Activated CD4-positive, alpha-beta T cell treated with anti-CD3 and anti-CD28 coated beads, Interleukin-2, amount 10 ng/mL, durations not matched to agents 7 days and 5 days (primary cell): ENCODE measurements around the gene HOXC4. TPM values are rescaled to one million over a fixed set of nuclear protein-coding genes. Genes with fewer than 3 reads are reported as not detected.
"Not testable (repeated sequence)": the region's sequence is repeated elsewhere in the genome, so short reads cannot be mapped to it uniquely, and the experiment has no call there.

Source experiments
- CTCF ChIA-PET: fragments of 350-600 bp; sonication (Branson Sonifier 250); formaldehyde crosslinking; loops from one replicate; lab custom pipeline; 2021; ENCODE audit warnings: antibody characterized with exemption; lab: Charles Lee
- POLR2A ChIA-PET: fragments of 350-600 bp; sonication (Branson Sonifier 250); formaldehyde crosslinking; loops from one replicate; lab custom pipeline; 2021; ENCODE audit warnings: antibody characterized with exemption; lab: Charles Lee
- DNase-seq: peaks from one replicate; pipeline ENCODE4 v3.0.0-alpha.2; 2020
- H3K27ac Mint-ChIP-seq: one replicate; pipeline ENCODE4 v1.8.0; 2021; ENCODE audit warnings: mild to moderate bottlenecking, moderate library complexity, mixed read lengths
- H3K27me3 Mint-ChIP-seq: one replicate; pipeline ENCODE4 v1.8.0; 2021; ENCODE audit warnings: mixed read lengths
- H3K36me3 Mint-ChIP-seq: one replicate; pipeline ENCODE4 v1.8.0; 2021; ENCODE audit warnings: low read depth, mixed read lengths
- H3K4me1 Mint-ChIP-seq: one replicate; pipeline ENCODE4 v1.8.0; 2021; ENCODE audit warnings: mixed read lengths
- H3K4me3 Mint-ChIP-seq: one replicate; pipeline ENCODE4 v1.8.0; 2021; ENCODE audit warnings: mild to moderate bottlenecking, moderate library complexity, mixed read lengths
- H3K9me3 Mint-ChIP-seq: one replicate; pipeline ENCODE4 v1.8.0; 2021; ENCODE audit warnings: mixed read lengths
- total RNA-seq, 2 experiments: library from RNA; stranded (reverse); gene quantifications; one replicate each; pipeline ENCODE4 v1.2.3, GENCODE V29; 2021

Gene HOXC4
- total RNA-seq, 2 experiments from 2014 or later = not detected

DNA sequence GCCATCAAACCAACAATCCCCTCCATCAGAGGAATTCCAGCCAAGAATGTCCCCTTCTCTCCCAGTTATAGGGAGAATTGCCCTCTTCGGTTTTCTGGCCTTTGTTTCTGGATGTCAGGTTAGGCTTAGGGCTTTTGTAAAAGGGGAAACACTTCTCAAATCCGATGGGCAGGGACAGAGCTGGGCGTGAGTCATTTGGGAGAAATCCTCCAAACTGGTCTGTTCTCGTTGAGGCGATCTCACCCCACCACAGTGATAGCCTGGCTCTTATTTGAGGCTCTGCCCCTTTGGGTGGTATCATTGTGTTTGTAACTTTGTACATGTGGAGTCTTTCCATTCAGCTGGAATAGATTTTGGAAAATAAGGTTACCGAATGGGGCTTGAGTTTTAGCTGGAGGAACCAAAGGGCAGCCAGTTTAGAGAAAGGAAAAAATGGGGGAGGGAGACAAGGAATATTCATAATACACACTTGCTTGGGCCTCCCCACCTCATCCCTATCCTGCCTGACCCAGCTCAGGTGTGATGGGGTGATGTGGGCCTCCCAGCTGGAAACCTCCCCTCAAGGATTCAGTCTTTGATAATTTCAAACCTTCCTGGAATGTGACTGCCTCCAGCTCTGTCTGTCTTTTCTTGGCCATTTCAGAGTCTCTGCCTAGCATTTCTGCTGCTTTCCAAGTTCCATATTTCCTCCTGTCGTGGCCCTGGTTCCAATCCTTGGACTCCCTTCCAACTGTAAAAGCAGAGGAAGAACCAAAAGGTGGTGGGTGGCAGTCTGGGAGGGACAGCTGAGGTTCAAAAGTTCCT, 7.5 kb downstream of the HOXC4 start:
- H3K4me3 Mint-ChIP-seq = no peak overlapping the region
- H3K36me3 Mint-ChIP-seq = no peaks in the 10 kb centered on the region
- peaks cover 85% of the 10 kb centered on the region for H3K27me3 Mint-ChIP-seq
- CTCF ChIA-PET = interaction anchor here (1.0 kb wide), 1 partner anchor 10 kb away, joined by 3 read pairs; no protein-coding TSS in a partner anchor
- H3K27ac Mint-ChIP-seq = no peak overlapping the region
- no peaks in the 10 kb centered on the region for H3K9me3 Mint-ChIP-seq
- DNase-seq = no peak
- no peaks in the 10 kb centered on the region for H3K4me1 Mint-ChIP-seq
- POLR2A ChIA-PET = no interaction called here

DNA sequence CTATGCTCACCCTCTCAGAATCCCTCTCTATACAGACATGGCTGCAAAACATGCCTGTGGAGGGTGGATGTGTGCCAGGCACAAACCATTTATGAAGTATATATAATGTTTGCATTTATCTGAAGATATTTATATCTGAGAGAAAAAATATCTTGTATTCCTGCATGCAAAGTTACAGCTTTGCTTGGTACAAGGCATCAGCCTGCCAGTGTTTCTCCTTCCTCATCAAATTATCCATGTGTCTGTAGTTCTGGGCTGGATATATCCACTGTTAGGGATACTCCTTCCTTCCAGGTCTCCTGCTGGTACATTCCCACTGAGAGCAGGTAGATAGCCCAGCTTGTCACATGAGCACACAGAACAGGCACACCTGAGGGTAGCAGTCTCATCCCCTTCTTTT, 12.0 kb downstream of the HOXC4 start:
- H3K4me1 Mint-ChIP-seq = no peaks in the 10 kb centered on the region
- peaks cover 63% of the 10 kb centered on the region for H3K27me3 Mint-ChIP-seq
- no peaks in the 10 kb centered on the region for H3K36me3 Mint-ChIP-seq
- no peak overlapping the region for H3K27ac Mint-ChIP-seq
- no peak overlapping the region for H3K4me3 Mint-ChIP-seq
- H3K9me3 Mint-ChIP-seq = no peaks in the 10 kb centered on the region
- ChIA-PET CTCF (interaction anchor here (0.9 kb wide), 1 partner anchor 34 kb away, joined by 4 read pairs; no protein-coding TSS in a partner anchor), POLR2A (no interaction called here)
- DNase-seq = no peak

DNA sequence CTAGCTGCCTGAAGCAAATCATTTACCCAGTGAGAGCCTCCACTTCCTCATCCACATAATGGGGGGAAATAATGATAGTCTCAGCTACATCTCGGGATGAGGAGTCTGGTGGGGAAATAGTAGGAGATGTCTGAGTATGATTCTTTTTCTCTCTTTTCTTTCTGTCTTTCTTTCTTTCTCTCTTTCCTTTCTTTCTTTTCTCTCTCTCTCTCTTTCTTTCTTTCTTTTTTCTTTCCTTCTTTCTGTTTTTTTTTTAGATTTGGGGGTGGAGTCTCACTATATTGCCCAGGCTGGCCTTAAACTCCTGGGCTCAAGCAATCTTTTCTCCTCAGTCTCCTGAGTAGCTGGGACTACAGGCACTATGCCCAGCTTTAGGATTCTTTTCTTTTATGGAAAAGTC, 12.8 kb downstream of the HOXC4 start:
- no peak overlapping the region for H3K4me3 Mint-ChIP-seq
- H3K27me3 Mint-ChIP-seq = peaks cover 56% of the 10 kb centered on the region
- ChIA-PET CTCF (no interaction called here), POLR2A (no interaction called here)
- no peaks in the 10 kb centered on the region for H3K9me3 Mint-ChIP-seq
- H3K27ac Mint-ChIP-seq = no peak overlapping the region
- no peaks in the 10 kb centered on the region for H3K36me3 Mint-ChIP-seq
- no peak for DNase-seq
- no peaks in the 10 kb centered on the region for H3K4me1 Mint-ChIP-seq

DNA sequence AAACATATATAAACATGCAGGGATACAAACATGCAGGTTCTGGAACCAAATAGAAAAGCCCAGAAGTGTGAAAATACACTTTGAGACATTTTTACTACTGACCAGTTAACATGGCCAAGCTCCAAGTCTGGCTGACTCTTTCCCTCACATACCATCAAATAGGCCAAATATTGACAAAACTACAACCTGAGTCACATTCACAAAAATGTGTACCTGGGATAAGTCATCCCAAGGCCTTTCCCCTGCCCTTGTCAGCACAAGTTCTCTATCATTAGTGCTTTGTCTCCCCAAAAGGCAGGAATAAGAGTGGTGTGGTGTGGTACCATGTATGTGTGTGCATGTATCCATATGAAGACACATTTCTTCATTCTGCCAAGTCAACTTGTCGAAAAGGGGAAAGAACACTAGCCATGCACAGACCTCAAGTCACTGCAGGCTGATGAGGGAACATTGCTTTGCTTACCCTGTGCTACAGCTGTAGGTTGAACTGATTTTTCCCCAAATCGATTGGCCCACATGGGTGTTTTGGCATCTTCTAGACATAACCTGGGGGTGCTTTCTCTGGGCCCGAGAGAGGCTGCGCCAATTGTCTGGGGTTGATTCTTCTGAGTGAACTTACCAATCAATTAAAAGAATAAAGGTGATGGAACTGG, 14.9 kb downstream of the HOXC4 start:
- no peak for DNase-seq
- Mint-ChIP-seq H3K27ac (no peak overlapping the region), H3K9me3 (no peaks in the 10 kb centered on the region), H3K4me1 (no peaks in the 10 kb centered on the region), H3K36me3 (no peaks in the 10 kb centered on the region), H3K4me3 (no peak overlapping the region), H3K27me3 (peaks cover 45% of the 10 kb centered on the region)
- ChIA-PET POLR2A (no interaction called here), CTCF (no interaction called here)

DNA sequence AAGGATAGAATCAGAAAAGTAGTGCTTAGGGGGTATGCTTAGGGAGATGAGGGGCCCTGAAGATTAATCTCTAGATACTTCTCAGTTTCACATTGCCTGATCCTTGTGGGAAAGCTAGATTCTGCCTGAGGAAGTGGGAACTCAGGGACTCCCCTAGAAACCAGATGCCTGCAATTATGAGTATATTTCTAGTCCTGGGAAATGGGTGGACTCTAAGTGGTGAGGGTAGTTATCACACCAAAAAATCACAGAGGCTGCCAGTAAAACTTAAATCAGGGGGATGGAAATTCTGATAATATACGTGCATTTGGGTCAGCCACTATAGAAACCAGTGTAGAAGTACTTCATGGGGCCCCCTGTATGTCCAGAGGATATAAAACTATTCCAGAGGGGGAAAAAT, 18.3 kb downstream of the HOXC4 start:
- CTCF ChIA-PET = interaction anchor here (1.2 to 1.5 kb wide), 2 partner anchors 39 to 142 kb away, joined by 4 read pairs; partner anchors contain the start of gene HOXC5
- Mint-ChIP-seq H3K4me3 (no peak overlapping the region), H3K36me3 (no peaks in the 10 kb centered on the region), H3K9me3 (no peaks in the 10 kb centered on the region), H3K27ac (no peak overlapping the region), H3K4me1 (no peaks in the 10 kb centered on the region), H3K27me3 (peaks cover 38% of the 10 kb centered on the region)
- POLR2A ChIA-PET = no interaction called here
- DNase-seq = no peak

DNA sequence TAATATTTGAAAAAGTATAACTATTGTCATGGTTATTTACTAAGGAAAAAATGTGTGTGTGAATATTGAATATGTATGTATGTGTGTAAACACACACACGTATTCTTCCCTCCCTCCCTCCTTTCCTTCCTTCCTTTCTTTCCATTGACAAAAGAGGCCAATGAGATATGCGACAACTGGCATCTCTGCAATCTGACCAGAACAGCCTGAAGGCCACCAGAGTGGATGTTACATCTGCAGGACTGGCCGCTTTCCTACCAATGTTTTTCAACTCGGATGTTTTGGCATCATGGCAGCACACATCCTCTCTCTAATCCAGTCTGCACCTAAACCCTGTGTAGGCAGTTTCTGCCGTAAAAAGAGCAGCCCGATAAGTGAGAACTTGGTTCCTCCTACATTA, 20.7 kb downstream of the HOXC4 start:
- ChIA-PET CTCF (no interaction called here), POLR2A (no interaction called here)
- H3K27ac Mint-ChIP-seq = no peak overlapping the region
- no peaks in the 10 kb centered on the region for H3K9me3 Mint-ChIP-seq
- no peak for DNase-seq
- no peaks in the 10 kb centered on the region for H3K36me3 Mint-ChIP-seq
- H3K4me3 Mint-ChIP-seq = no peak overlapping the region
- H3K27me3 Mint-ChIP-seq = peaks cover 32% of the 10 kb centered on the region
- peaks cover 4% of the 10 kb centered on the region for H3K4me1 Mint-ChIP-seq

DNA sequence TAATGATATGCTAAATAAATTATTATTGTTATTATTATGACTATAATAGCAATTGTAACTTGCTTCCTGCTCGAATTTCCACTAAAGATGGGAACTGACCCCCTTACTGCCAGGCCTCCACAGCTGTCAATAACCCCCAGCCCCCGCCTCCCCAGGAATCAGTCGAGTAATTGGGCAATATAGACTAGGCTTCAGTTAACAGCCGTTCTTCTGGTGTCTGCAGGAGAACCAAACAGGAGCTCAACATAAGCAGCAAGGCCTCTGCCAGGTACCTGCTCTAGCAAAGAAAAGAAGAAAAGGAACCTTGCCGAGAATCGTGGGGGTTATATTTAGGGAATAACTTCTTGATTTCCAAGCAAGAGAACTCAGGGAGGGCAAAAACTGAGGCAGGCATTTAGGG, 21.8 kb downstream of the HOXC4 start:
- ChIA-PET POLR2A (no interaction called here), CTCF (no interaction called here)
- Mint-ChIP-seq H3K36me3 (no peaks in the 10 kb centered on the region), H3K4me1 (peaks cover 6% of the 10 kb centered on the region), H3K27me3 (peaks cover 27% of the 10 kb centered on the region), H3K4me3 (no peak overlapping the region), H3K9me3 (no peaks in the 10 kb centered on the region), H3K27ac (no peak overlapping the region)
- no peak for DNase-seq

DNA sequence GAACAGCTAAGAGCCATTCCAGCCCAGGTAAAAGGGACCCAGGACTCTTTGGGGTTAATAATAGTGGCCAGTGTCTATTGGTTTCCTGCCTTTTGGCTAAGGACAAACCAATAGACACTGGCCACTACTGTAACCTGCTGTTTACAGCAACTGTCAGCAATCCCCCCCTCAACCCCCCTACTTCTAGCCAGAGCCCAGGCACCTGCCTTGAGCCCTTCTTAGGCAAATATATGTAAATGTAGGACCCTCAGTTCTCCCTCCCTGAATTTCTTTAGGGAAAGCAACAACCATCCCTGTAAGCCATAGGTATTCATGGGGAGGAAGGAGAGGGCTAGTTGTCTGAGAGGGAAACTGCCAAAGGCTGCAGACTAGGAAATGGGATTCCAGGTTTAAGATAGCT, 22.3 kb downstream of the HOXC4 start:
- no peak overlapping the region for H3K4me3 Mint-ChIP-seq
- POLR2A ChIA-PET = no interaction called here
- H3K4me1 Mint-ChIP-seq = peaks cover 10% of the 10 kb centered on the region
- DNase-seq = no peak
- no peak overlapping the region for H3K27ac Mint-ChIP-seq
- CTCF ChIA-PET = no interaction called here
- H3K36me3 Mint-ChIP-seq = no peaks in the 10 kb centered on the region
- H3K9me3 Mint-ChIP-seq = no peaks in the 10 kb centered on the region
- peaks cover 27% of the 10 kb centered on the region for H3K27me3 Mint-ChIP-seq

DNA sequence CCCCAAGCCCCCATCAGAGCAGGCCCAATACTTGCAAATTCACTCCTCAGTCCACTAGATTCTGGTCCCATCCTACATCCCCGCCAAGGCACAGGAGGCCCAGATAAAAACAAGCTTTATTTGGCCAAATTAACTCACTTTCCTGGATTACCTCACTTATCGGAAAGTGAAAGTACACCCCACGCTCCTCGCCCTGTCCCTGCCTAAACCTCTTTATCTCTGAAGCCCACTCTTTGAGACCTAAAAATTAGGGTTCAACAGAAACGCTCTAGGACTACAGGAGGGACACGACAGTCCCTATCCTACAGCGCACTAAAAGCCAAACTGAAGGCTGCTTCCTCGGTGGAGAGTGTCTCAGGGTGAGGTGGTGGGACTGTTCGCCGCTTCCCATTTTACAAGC, 24.2 kb downstream of the HOXC4 start:
- H3K4me1 Mint-ChIP-seq = peaks cover 24% of the 10 kb centered on the region
- peaks cover 20% of the 10 kb centered on the region for H3K27me3 Mint-ChIP-seq
- H3K36me3 Mint-ChIP-seq, CTCF ChIA-PET, H3K9me3 Mint-ChIP-seq, H3K27ac Mint-ChIP-seq, H3K4me3 Mint-ChIP-seq, POLR2A ChIA-PET, DNase-seq: not testable (repeated sequence)

DNA sequence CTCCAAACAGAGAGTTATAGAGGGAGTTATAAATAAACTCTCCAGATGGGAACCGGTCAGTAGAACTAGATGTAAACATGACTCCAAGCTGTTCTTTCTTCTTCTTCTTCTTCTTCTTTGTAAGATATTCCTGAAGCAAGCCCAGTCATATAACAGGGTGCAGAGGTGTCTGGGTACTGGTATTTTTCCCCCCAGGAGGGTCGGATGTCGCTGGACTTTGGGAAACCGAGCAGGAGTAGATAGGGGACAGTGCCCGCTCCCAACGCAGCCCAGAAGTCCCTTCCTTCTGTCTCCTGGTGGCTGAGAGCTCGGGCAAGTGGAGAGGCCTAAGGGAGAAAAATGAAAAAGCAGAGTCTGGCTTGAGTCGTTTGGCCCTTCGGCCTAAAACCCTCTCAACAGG, 25.5 kb downstream of the HOXC4 start:
- POLR2A ChIA-PET, H3K4me3 Mint-ChIP-seq, H3K36me3 Mint-ChIP-seq, H3K27ac Mint-ChIP-seq, H3K9me3 Mint-ChIP-seq, DNase-seq, CTCF ChIA-PET: not testable (repeated sequence)
- H3K4me1 Mint-ChIP-seq = peaks cover 34% of the 10 kb centered on the region
- peaks cover 13% of the 10 kb centered on the region for H3K27me3 Mint-ChIP-seq

DNA sequence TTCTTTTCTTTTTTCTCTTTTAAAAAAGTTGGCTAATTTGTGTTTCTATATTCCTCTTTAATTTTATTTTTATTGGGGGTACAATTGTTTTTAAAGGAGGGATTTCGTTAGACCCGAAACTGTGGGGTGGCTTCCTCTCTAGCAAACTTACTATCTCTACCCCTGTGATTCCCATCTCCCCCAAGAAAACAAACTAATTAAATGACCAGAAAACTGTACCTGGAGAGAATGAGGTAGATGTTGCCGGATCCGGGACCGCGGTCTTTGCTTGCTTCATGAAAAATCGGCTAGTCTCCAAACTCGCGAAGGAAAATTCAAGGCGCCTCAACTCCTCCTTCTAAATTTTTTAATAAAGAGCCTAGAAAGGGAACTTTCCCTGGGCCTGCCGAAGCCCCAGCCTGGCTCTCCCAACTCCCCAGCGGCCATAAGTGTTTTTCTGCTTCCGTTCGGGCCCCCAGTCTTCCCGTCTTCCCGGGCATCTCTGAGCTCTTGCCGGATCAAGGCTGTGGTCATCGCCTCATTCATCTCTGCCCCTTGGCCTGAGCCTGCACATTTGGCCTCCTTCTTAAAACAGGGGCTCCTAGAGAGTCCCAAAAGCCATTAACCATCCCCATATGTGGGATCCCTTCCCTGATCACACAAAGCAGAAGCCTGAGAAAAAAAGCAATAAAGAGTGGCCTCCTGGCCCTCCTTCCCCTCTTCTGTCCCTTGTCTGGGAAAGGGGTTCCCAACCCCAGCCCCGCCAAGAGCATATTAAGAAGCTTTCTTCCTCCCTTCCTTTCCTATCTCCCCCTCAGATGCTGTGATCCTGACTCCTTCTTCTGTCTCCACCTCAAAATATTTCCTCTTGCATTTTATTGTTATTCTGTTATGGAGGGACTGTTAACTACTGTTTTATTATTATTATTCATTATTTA, 26.6 kb downstream of the HOXC4 start:
- H3K27ac Mint-ChIP-seq, CTCF ChIA-PET, POLR2A ChIA-PET, H3K9me3 Mint-ChIP-seq, H3K36me3 Mint-ChIP-seq, DNase-seq: not testable (repeated sequence)
- Mint-ChIP-seq H3K27me3 (peaks cover 16% of the 10 kb centered on the region), H3K4me1 (peaks cover 34% of the 10 kb centered on the region), H3K4me3 (peak overlapping the region; percentile 74)

DNA sequence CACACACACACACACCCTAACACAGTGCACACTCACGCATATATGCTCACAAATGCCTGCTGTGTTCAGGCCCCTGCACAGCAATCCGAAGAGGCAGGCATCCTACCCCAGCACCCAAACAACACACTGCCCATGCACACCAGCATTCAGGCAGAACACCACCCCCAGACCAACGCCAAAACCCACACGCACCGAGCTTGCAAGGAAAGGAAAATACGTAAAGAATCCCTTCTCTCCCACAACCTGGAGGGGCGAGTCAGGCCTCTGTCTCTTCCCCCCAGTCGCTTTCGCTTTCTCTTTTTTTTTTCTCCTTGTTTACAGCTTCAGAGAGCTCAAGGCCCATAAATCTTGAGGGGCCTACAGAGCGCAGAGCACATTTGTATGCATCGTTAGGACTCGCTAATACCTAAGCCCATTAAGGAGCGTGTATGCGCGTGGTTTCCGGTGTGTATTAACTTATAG, 27.4 kb downstream of the HOXC4 start:
- H3K27ac Mint-ChIP-seq = peak overlapping the region; percentile 91
- H3K9me3 Mint-ChIP-seq, POLR2A ChIA-PET, CTCF ChIA-PET, H3K36me3 Mint-ChIP-seq: not testable (repeated sequence)
- peaks cover 34% of the 10 kb centered on the region for H3K4me1 Mint-ChIP-seq
- H3K27me3 Mint-ChIP-seq = peaks cover 14% of the 10 kb centered on the region
- H3K4me3 Mint-ChIP-seq = peak overlapping the region; percentile 74
- peak; percentile 41 for DNase-seq
